SK-N-SH (cell line): ENCODE data around the gene EMX1. TPM values are rescaled to one million over a fixed set of nuclear protein-coding genes. Genes with fewer than 3 reads are reported as not detected.

Experiments
- CTCF ChIA-PET: fragments of 300-600, 350-600 bp; formaldehyde crosslinking; extraction: SDS; loops from one replicate; lab custom pipeline; 2021; lab: Yijun Ruan, JAX
- POLR2A ChIA-PET: fragments of 350-600 bp; sonication (Branson Sonifier 250); formaldehyde crosslinking; extraction: SDS; loops from one replicate; lab custom pipeline; 2020; ENCODE audit warnings: antibody characterized with exemption, inconsistent platforms; lab: Yijun Ruan, JAX
- DNase-seq: peaks from one replicate; pipeline ENCODE4 v3.0.0; 2012
- H2AFZ ChIP-seq: fragments of 200-600 bp; sonication (generic); 2 replicates; pipeline ENCODE4 v1.8.1; 2016; ENCODE audit warnings: antibody characterized with exemption, mild to moderate bottlenecking, low read depth
- H3F3A ChIP-seq: fragments of 200-600 bp; sonication (generic); replicated peaks from 2 replicates; pipeline ENCODE3; 2016; ENCODE audit warnings: antibody characterized with exemption, mild to moderate bottlenecking; ENCODE audit not compliant: insufficient read depth
- H3K27ac ChIP-seq, 2 experiments: fragments of 200-500 bp in 1 of 2; fragments of 200-600 bp in 1 of 2; sonication (Bioruptor generic) in 1 of 2; sonication (generic), shearing (Covaris generic) in 1 of 2; 2 replicates each; pipeline versions ENCODE4 v1.5.1 to v1.6.1; 2014 to 2016; ENCODE audit warnings: low read depth in 2 of 2, inconsistent platforms in 1 of 2, low read length in 1 of 2, mild to moderate bottlenecking in 1 of 2, mixed read lengths in 1 of 2
- H3K27me3 ChIP-seq: fragments of 200-600 bp; sonication (generic), shearing (Covaris generic); 2 replicates; pipeline ENCODE4 v1.6.1; 2016; ENCODE audit warnings: mixed run types; ENCODE audit not compliant: insufficient read depth
- H3K36me3 ChIP-seq, 2 experiments: fragments of 200-500 bp in 1 of 2; fragments of 200-600 bp in 1 of 2; sonication (Bioruptor generic) in 1 of 2; sonication (generic) in 1 of 2; replicated peaks in 1 of 2; 2 replicates each; pipeline versions ENCODE3 to v1.5.1; 2014 to 2016; ENCODE audit warnings: low read length in 1 of 2, mild to moderate bottlenecking in 1 of 2; ENCODE audit not compliant: insufficient read depth in 2 of 2, control insufficient read depth in 1 of 2
- H3K4me1 ChIP-seq, 2 experiments: fragments of 200-500 bp in 1 of 2; fragments of 200-600 bp in 1 of 2; sonication (Bioruptor generic) in 1 of 2; sonication (generic), shearing (Covaris generic) in 1 of 2; 2 replicates each; pipeline versions ENCODE4 v1.5.1 to v1.6.1; 2014 to 2016; ENCODE audit warnings: low read depth in 1 of 2, low read length in 1 of 2, mixed run types in 1 of 2; ENCODE audit not compliant: insufficient read depth in 2 of 2, control insufficient read depth in 1 of 2
- H3K4me2 ChIP-seq: fragments of 200-600 bp; sonication (generic), shearing (Covaris generic); 2 replicates; pipeline ENCODE4 v1.6.1; 2017; ENCODE audit warnings: mixed run types
- H3K4me3 ChIP-seq, 2 experiments: fragments of 200-500 bp in 1 of 2; fragments of 200-600 bp in 1 of 2; sonication (Bioruptor generic) in 1 of 2; sonication (generic), shearing (Covaris generic) in 1 of 2; 2 replicates each; pipeline versions ENCODE4 v1.5.1 to v1.8.1; 2014 to 2016; ENCODE audit warnings: low read depth in 2 of 2, inconsistent platforms in 1 of 2, low read length in 1 of 2, mild to moderate bottlenecking in 1 of 2, mixed read lengths in 1 of 2, moderate library complexity in 1 of 2
- H3K79me2 ChIP-seq: fragments of 200-600 bp; sonication (generic); 2 replicates; pipeline ENCODE4 v1.8.1; 2017; ENCODE audit warnings: mild to moderate bottlenecking; ENCODE audit not compliant: insufficient read depth
- H3K9ac ChIP-seq: fragments of 200-600 bp; sonication (generic); 2 replicates; pipeline ENCODE4 v1.6.1; 2017; ENCODE audit warnings: mixed run types
- H3K9me2 ChIP-seq: fragments of 200-600 bp; sonication (generic); 2 replicates; pipeline ENCODE4 v1.6.1; 2017; ENCODE audit warnings: mixed run types
- H3K9me3 ChIP-seq: fragments of 200-600 bp; sonication (generic); 2 replicates; pipeline ENCODE4 v1.6.1; 2017; ENCODE audit warnings: mixed run types, mild to moderate bottlenecking, moderate library complexity
- H4K20me1 ChIP-seq: fragments of 200-600 bp; sonication (generic); 2 replicates; pipeline ENCODE4 v1.6.1; 2017; ENCODE audit warnings: mild to moderate bottlenecking, mixed run types; ENCODE audit not compliant: insufficient read depth
- EZH2phosphoT487 ChIP-seq: fragments of 200-600 bp; sonication (generic); IDR thresholded peaks from 2 replicates; pipeline ENCODE4 v1.6.1; 2017; ENCODE audit warnings: low read depth, mixed run types, mild to moderate bottlenecking, antibody characterized with exemption, moderate library complexity, borderline replicate concordance
- FOSL2 ChIP-seq: IDR thresholded peaks from 2 replicates; pipeline ENCODE4 v1.4.0; 2012; ENCODE audit warnings: low read depth, mild to moderate bottlenecking, moderate library complexity, borderline replicate concordance
- GABPA ChIP-seq: IDR thresholded peaks from 2 replicates; pipeline ENCODE4 v1.4.0; 2012; ENCODE audit warnings: low read depth, mild to moderate bottlenecking
- GATA2 ChIP-seq: sonication (generic); formaldehyde crosslinking; IDR thresholded peaks from 2 replicates; pipeline ENCODE4 v1.5.0; 2020; ENCODE audit warnings: mild to moderate bottlenecking, missing genetic modification reagents
- JUND ChIP-seq: IDR thresholded peaks from 2 replicates; pipeline ENCODE4 v1.4.0; 2012
- MXI1 ChIP-seq: IDR thresholded peaks from 2 replicates; pipeline ENCODE4 v1.6.1; 2012; ENCODE audit warnings: mild to moderate bottlenecking, low read depth, low read length, improper control_type of control experiment
- PBX3 ChIP-seq: IDR thresholded peaks from 2 replicates; pipeline ENCODE4; 2012
- RAD21 ChIP-seq: IDR thresholded peaks from 2 replicates; pipeline ENCODE4 v1.6.1; 2012; ENCODE audit warnings: mild to moderate bottlenecking, low read length
- RCOR1 ChIP-seq: fragments of 150-350 bp; IDR thresholded peaks from 2 replicates; pipeline ENCODE4 v1.6.1; 2017; ENCODE audit warnings: antibody characterized with exemption, low read length
- REST ChIP-seq: IDR thresholded peaks from 2 replicates; pipeline ENCODE4 v1.6.1; 2012; ENCODE audit warnings: mild to moderate bottlenecking, low read depth, low read length, moderate library complexity
- RFX5 ChIP-seq: IDR thresholded peaks from 2 replicates; pipeline ENCODE4 v1.6.1; 2012; ENCODE audit warnings: mild to moderate bottlenecking, improper control_type of control experiment, low read length
- RXRA ChIP-seq: IDR thresholded peaks from 2 replicates; pipeline ENCODE4 v1.4.0; 2012; ENCODE audit warnings: low read depth, mild to moderate bottlenecking, borderline replicate concordance
- SIN3A ChIP-seq: IDR thresholded peaks from 2 replicates; pipeline ENCODE4 v1.6.1; 2012; ENCODE audit warnings: low read depth, mild to moderate bottlenecking, low read length, moderate library complexity, borderline replicate concordance
- TCF12 ChIP-seq: IDR thresholded peaks from 2 replicates; pipeline ENCODE4 v1.4.0; 2012
- WGBS: methylation state at CpG from one replicate; pipeline ENCODE4 v1.1.6; 2017; ENCODE audit warnings: low lambda C conversion rate; 5-methylcytosine and 5-hydroxymethylcytosine counted together
- polyA plus RNA-seq, 3 experiments: library from polyadenylated mRNA; depleted of rRNA; stranded (reverse); fragments of >200 nt; gene quantifications; 2 replicates each; pipeline ENCODE4 v1.2.3, GENCODE V29; 2012
- TF ChIP-seq, protein P1 (sequence below): fragments of 150-350 bp; IDR thresholded peaks from 2 replicates; pipeline ENCODE4 v1.6.1; 2017; ENCODE audit warnings: antibody characterized with exemption, low read length, low read depth, borderline replicate concordance
- TF ChIP-seq, protein P2 (sequence below): fragments of 150-350 bp; IDR thresholded peaks from 2 replicates; pipeline ENCODE4 v1.6.1; 2016; ENCODE audit warnings: mild to moderate bottlenecking, low read depth, low read length

Gene EMX1
- polyA plus RNA-seq, 1 of the 3 experiments (the other 2 are of a cell fraction), result not detected

- TF ChIP-seq PBX3 (no peak), MXI1 (no peak), GABPA (no peak), RFX5 (no peak), TCF12 (no peak), JUND (no peak), REST (no peak), EZH2phosphoT487 (no peak), RAD21 (no peak)
- TF ChIP-seq, protein P1, sequence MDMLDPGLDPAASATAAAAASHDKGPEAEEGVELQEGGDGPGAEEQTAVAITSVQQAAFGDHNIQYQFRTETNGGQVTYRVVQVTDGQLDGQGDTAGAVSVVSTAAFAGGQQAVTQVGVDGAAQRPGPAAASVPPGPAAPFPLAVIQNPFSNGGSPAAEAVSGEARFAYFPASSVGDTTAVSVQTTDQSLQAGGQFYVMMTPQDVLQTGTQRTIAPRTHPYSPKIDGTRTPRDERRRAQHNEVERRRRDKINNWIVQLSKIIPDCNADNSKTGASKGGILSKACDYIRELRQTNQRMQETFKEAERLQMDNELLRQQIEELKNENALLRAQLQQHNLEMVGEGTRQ, result no peak
- no peak overlapping the region for H2AFZ ChIP-seq
- no peaks in the 10 kb centered on the region for H3K9me2 ChIP-seq
- ChIA-PET POLR2A (no interaction called here), CTCF (interaction anchor here (1.8 to 3.3 kb wide), 3 partner anchors 11 to 195 kb away, joined by 8 to 33 read pairs (median 11); partner anchors contain the start of gene SPR)
- H3K27ac ChIP-seq, result no peak overlapping the region
- H3F3A ChIP-seq, result no peaks in the 10 kb centered on the region
- H3K9me3 ChIP-seq, result no peaks in the 10 kb centered on the region
- H3K9ac ChIP-seq, result no peak overlapping the region
- no peak for DNase-seq
- 96% methylated on average over 2 of the region's 8 CpGs for WGBS
- H3K4me1 ChIP-seq, result peaks cover 0 to 7% of the 10 kb centered on the region in 2 experiments; a peak in 1 of 4 replicates
- H3K27me3 ChIP-seq, result no peaks in the 10 kb centered on the region
- no peaks in the 10 kb centered on the region for H4K20me1 ChIP-seq
- no peak overlapping the region for H3K4me2 ChIP-seq
- H3K79me2 ChIP-seq, result no peaks in the 10 kb centered on the region
- H3K36me3 ChIP-seq, result peaks cover 0 to 1% of the 10 kb centered on the region in 2 experiments
- no peak overlapping the region for H3K4me3 ChIP-seq
Measured at GRCh38 chr2:72961853-72962468, 44.6 kb downstream of the EMX1 start.

GRCh38 chr2:72962911-72963310 lies 45.6 kb downstream of the EMX1 start:
- Histone ChIP-seq H3K4me1 (peaks cover 0 to 7% of the 10 kb centered on the region in 2 experiments; a peak in 1 of 4 replicates), H3K9ac (no peak overlapping the region), H3K27me3 (no peaks in the 10 kb centered on the region), H2AFZ (no peak overlapping the region), H3K4me3 (no peak overlapping the region), H3K27ac (no peak overlapping the region), H3K36me3 (peaks cover 0 to 3% of the 10 kb centered on the region in 2 experiments), H3K4me2 (no peak overlapping the region), H3K79me2 (no peaks in the 10 kb centered on the region), H3K9me2 (no peaks in the 10 kb centered on the region), H3K9me3 (no peaks in the 10 kb centered on the region), H4K20me1 (no peaks in the 10 kb centered on the region), H3F3A (no peaks in the 10 kb centered on the region)
- TF ChIP-seq GATA2 (CRISPR knock-in tag) (no peak), RCOR1 (no peak), TCF12 (no peak), RXRA (no peak), SIN3A (no peak), REST (no peak), FOSL2 (no peak)
- TF ChIP-seq, protein P2, sequence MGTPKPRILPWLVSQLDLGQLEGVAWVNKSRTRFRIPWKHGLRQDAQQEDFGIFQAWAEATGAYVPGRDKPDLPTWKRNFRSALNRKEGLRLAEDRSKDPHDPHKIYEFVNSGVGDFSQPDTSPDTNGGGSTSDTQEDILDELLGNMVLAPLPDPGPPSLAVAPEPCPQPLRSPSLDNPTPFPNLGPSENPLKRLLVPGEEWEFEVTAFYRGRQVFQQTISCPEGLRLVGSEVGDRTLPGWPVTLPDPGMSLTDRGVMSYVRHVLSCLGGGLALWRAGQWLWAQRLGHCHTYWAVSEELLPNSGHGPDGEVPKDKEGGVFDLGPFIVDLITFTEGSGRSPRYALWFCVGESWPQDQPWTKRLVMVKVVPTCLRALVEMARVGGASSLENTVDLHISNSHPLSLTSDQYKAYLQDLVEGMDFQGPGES, result no peak
- WGBS, result 90% methylated on average over 7 of the region's 7 CpGs
- no peak for DNase-seq
- POLR2A ChIA-PET, result no interaction called here
- CTCF ChIA-PET, result interaction anchor here (0.7 to 3.3 kb wide), 7 partner anchors 10 to 249 kb away, joined by 3 to 33 read pairs (median 8); partner anchors contain the start of gene SPR
